Ammon's horn (tissue), 1 donor: ENCODE measurements around the gene GSG1.

Source experiments
- DNase-seq: peaks from one replicate; pipeline ENCODE4 v3.0.0-alpha.2; 2016; ENCODE audit warnings: low spot score

GSG1 gene

DNA sequence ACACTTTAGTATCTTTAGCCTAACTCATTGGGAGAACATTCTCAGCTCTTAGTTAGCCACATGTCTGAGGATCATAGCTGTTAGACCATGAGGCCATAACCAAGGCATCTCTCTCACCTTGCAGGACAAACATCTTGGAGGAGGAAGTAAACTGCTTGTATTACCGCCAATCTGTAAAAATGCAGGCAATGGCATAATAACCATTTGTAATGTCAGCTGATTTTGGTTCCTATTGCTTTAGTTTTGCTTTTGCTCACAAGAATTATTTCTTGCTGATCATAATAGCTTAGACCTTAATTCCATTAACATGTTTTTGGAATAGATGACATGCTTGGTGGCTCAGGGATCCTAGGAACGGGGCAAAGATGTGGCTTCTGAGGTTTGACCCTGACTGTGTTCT, 16.4 kb upstream of the GSG1 start:
- DNase-seq: no peak

DNA sequence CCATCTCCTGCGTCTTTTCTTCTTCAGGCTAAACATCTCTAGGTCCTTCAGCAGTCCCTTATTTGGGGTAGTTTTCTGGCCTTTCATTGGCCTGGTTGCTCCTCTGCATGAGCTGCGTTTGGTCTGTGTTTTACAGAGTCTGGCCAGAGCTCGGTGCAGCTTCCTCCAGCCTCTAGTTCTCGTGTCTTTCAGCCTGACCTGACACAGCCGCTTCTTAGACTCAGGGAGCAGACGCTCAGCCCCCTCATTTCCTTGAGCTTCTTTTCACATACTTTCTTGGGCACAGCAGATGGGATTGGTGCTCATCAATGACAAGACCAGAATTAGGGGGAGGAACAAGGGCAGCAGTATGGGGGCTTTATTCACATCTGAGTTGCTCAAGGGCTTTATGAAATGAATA, 13.6 kb upstream of the GSG1 start:
- DNase-seq: no peak

DNA sequence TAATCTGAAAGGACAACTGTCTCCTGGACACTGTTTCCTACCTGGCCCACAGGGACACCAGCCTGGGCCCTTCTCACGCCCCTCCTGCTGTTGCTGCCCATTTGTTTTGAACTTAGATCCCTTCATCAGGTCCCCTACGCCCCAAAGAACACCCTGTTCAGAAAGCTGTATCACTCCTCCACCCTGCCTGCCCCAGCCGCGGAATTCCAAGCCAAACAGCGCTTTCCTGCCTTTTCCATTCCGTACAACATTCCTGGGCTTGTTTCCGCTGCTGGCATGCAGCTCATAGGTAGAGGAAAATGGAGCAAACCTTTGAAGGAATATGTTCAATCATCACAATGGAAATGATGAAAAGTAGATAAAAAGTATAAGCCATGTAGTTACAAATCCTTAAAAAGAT, 12.8 kb upstream of the GSG1 start:
- no peak for DNase-seq

DNA sequence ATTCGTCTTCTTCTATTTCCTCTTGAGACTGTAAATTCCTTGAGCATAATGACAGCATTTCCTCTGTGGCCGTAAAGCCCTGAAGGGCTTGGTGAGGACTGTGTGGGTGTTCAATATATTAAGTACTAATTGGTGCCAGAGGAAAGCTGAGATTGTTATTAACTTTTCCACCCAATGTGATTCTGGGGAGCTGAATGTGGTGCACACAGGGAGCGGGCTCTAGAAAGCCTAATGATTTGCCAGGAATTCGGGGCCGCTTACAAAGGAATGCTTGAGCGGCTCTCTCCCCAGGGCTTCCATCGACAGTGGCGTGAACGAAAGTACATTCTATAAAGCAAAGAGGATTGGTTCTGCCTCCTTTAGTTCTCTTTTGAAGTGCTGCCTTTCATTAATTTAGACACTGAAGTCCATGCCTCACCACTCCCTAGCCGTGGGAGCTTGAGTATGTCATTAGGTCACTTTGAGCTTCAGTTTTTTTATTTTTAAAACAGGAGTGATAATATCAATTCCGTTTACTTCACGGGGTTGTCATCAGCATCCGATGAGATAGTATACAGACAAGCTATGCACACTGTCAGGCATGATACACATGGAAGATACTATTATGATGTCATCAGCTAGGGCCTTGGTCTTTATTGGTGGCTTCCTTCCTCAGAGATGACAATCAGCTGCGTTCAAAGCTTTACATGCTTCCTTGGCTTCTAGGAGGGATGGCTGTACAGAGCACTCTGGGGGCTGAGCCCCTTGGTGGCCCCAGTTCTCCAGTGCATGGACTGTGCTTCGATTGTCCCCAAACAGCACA, 11.0 kb upstream of the GSG1 start:
- no peak for DNase-seq

DNA sequence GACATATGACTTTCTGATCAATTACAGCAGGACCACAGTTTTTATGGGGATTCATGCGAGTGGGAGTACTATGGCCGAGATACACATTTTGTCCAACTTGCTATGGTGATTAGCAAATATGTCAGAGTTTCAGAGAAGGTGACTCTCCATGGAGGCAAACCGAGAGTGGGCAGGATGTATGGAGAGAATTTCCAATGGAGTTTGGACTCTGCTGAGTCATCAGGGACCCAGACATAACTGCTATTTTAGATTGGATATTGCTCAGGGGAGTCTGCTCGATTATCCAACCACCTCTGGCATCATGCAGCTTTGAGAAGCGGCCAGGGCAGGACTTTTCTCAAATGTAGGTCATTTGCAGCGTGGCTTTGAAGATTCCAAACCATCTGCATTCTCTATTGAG, 9.5 kb upstream of the GSG1 start:
- no peak for DNase-seq

DNA sequence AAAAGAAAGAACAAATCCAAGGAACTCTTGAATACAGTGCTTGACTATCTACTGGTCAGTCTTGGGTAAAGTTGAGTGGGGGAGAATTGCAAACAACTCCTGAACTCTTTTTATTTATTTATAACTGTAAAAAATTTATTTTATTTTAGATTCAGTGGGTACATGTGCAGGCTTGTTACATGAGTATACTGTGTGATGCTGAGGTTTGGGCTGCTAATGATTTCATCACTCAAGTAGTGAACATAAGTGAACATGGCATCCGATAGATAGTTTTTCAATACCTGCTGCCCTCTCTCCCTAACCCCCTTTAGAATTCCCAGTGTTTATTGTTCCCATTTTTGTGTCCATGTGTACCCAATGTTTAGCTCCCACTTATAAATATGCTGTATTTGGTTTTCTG, 3.2 kb upstream of the GSG1 start:
- DNase-seq: no peak

DNA sequence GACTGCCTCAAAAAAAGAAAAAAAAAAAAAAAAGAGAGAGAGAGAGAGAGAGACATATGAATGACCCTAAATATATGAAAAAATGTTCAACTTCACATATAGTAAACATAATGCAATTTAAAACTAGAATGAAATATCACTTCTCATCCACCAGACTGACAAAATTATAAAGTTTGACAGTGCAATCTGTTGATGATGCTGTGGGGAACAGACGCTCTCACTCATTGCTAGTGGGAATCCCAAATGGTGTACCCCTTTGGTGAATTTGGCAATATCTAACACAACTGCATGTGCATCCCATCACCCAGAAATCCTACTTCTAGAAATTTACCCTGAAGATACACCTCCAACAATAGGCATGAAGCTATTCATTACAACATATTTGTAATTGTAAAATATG, 2.3 kb upstream of the GSG1 start:
- DNase-seq: no peak

DNA sequence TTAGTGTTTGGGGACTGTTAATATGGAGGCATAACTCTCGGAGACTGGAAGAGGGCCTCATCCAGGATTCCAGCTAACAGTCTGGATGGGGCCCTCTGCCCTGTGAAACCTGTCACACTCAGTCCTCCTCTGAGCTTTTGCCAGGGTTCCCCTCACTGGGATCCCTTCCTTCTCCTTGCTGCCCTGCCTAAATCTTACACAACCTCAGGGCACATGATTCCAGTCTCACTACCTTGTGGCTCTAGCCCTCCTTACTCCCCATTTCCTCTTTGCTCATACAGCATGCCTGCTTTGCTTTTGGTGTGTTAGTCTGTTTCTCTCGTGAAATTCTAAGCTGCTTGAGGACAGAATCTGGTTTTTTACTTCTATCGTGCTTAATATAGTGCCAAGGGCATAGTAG, 942 bp upstream of the GSG1 start:
- DNase-seq: peak; percentile 32

DNA sequence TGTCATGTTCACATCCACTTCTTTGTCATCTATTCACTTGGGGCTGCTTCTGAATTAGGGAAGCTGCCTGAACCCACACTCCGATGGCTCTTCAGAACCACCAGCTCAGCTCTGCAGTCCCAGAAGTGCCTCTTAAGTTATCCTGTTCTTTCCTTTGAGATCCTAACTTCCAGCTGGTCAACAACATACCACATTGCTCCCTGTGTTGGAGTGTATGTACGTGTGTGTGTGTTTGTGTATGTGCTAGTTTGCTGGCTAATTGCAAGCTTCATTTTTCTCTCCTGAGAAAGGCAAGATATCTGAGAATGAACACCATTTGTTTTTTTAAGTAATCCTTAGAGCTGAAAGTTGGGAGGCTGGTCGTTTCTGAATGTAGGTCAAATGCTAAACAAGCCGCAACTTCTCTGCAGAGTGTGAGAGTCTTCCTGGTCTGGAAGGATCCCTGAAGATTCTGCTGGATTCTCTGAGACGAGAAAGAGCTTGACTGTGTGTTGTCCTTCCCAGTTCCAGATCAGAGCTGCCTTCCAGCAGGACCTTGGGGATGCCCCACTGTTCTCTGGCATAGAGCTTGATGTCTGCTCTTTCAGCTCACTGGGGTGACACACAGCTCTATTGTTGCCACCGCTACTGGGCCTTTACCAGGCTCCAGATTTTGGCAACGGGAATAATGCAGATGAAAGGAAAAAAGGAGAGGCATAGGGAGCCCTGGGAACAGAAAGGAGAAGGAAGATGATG, 839 bp downstream of the GSG1 start:
- peak; percentile 79 for DNase-seq

DNA sequence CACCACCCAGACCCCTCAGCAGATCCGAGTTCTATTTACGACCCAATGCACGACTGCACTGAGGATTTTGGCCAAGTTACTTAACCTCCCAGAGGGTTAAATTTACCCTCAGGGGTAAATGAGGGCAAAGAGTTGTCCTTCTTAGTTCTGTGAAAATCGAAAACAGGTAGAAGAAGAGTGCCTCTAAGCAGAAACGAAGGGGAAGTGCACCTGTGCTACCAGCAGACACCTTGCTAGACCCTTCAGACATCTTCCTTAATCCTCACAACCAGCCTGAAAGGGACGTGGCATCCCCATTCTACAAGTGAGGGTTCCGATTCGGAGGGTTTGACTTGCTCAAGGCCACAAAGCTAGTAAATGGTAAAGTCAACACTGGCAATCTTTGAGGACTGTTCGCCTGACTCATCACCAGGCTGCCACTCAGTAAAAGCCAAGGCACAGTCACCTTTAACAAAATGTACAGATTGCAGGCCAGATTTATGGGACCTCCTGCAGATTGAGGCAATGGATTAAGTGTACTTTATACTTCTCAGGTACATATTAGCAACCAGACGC, 1.6 kb downstream of the GSG1 start:
- DNase-seq: peak; percentile 28

DNA sequence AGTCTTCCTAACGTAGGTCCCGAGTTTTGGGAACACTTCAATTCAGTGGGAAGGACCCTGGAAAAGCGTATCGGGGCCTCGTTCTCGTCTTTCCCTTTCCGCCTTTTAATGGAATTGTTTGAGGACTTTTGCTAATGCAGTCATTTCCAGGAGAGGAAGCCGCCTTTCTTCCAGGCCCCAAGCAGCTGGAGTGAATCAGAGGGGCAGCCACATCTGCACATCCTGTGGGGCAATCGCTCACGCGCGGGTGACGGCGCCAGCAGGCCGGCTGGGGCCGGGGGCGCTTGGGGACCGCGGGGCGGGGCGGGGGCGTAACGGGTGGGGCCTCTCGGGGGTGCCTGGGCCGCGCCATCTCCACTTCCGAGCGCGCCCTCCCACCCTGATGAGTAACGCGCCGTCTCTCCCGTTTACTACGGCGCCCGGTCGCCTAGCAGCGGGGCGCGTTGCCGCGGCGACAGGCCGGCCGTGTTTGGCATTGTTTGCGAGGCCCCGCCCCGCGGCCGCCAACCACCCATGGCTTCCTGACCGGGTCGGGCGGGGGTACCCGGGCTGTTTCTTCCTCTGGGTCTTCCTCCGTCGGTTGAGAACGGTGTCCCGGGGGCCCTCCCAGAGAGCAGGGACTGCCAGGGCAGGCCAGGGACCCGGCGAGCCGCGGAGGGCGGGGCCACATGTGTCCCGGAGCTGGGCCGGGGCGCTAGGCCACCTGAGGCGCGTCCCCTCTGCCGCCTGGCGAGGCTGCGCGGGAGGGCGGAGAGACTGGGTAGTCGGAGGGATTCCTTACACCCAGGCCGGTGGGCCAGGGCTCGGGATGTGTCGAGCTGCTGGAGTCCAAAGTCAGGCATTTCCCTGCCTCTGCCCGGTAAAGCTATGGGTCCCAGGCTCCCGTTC, 2.3 kb downstream of the GSG1 start:
- peak; percentile 89 for DNase-seq

DNA sequence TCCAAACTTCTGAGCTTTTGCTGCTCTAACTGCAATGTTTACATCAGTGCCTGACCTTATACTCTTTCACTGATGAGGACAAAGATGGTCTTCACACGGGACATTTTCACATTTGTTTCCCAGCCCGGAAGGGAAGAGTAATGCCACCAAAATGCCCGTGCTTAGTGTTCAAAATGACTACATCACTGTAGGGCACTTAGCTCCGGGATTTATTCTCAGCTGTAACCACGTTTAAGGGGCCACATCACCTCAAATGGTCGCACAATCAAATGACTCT, 2.9 kb downstream of the GSG1 start:
- DNase-seq: no peak

DNA sequence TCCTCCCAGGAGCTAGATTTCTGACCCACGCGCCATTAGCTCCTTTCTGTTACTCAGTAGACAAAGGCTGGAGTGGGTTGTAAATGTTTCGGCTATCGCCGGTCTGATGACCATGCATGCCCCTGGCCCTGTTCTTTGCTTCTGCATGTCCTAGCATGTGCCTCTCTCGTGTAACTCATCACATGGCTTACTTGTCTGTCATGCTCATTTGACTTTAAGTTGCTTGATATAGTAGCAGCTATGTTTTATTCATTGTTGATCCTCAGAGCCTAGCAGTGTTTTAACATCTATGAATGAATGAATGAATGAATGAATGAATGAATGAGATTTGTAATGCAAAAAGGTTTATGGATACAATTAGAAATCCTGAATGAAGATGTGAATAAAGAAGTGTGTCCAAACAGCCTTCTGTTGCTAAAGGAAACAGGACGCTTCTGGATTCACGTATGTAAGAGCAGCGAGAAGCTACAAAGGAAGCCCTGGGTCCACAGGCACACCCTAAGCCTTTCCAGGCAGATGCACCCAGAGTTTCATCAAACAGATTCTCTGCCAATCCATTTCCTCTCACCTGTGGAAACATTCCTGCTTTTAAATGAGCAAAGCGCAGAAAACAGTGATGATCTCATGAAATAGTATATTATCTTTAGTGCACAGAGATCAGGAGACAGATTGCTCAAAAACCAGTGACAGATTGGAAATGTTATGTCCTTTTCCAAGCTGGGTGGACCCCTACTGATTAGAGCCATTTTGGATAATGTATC, 3.4 kb downstream of the GSG1 start:
- no peak for DNase-seq

DNA sequence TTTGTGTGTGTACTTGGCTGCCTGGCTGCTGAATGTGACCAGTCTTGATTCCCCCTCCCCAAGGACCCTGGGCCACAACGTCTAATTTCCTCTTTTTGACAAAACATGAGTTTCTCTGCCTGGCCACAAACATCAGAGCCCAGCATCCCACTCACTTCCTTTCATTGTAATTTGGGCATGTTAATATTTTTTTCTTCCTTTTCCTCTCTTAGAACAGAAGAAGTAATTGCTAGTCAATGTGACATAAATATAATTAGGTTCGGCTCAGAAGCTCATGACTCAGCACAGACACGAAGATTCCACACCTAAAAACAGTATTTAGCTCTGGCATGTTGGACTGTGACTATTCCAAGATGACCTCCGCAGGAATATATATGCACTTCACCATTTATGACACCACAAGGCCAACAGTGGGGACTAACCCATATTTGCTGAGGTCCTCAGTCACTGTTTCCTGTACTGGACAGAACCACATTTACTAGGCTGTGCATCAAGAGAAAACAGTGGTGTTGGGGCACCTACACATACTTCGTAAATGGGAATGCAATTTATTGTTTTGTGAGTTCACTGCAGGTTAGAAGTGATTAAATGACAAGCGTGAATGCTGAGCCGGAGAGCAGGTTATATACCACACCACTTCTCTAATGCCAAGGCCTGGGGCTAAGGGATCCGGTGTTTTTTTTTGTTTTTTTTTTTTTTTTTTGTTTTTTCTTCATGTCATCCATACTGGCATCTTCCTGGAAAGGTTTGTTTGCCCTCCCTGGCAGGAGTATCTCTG, 4.2 kb downstream of the GSG1 start:
- no peak for DNase-seq

DNA sequence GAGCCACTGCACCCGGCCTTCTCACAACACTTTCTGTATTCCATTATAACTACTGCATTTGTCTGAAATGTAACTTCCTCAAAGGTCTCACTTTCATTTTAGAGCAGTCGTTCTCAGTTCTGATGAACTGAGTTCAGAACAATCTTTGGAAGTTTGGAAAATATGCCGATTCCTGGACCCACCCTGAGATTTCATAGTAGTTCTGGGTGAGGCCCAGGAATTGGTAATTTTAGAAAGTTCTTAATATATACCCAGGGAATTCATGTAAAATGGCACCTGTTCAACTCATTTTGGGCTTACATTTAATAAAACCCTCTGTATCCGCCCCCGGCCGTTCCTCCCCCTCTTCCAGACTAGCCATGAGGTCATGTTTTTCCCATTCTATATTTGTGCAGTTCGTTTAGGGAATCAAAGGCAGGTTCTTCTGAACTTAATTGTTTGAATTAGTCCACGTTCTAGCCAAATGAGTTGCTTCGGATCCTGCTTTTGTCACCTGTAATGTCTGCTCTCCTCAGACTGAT, 5.9 kb downstream of the GSG1 start:
- no peak for DNase-seq

DNA sequence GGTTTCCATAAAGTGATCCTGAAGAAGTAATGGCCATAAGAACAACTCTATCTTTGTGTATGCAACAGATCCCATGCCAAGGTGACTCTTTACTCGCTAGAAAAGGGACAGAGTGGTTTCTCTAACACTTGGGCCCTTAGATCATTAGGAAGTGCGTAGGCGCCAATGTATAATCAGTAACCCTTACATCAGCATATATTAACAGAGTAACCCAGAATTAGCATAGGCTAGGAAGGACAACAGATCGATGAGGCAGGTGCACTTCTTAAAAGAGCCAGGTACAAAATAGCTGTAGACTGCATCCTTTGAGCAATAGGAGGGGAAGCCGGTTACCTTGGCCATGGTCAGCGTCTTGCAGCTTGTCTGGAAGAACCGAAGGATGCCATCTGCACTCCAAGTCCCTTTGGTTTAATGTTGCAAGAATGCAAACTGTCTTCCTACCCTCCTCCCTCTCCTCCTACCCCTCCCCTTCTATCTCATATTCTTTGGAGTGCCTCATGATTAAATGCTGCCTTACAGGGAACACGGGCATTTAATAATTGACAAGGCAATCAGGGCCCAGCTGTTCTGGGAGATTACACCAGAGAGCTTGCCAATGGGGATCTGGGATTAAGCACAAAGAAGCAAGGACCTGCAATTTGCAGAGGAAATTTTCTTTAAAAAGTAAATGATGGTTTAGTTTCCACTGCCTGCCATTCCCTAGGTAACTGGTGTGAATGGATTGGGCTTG, 8.0 kb downstream of the GSG1 start:
- no peak for DNase-seq

DNA sequence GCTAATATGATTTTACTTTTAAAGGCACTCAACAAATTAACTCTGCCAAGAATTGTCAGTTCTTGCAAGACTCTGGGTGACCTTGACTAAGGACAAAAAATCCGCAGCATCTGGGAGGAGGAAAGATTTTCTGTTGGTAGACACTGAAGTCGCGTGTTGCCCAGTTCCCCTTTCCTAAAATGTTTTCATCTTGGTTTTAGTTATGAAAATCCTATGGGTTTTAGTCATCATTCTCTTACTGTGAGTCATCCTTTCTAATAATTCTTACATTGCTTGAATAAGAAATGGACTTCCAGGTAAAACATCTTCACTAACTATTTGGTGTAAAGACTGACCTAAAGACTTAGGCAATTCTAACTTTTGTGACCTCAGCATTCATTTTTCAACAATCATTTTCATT, 9.1 kb downstream of the GSG1 start:
- no peak for DNase-seq

DNA sequence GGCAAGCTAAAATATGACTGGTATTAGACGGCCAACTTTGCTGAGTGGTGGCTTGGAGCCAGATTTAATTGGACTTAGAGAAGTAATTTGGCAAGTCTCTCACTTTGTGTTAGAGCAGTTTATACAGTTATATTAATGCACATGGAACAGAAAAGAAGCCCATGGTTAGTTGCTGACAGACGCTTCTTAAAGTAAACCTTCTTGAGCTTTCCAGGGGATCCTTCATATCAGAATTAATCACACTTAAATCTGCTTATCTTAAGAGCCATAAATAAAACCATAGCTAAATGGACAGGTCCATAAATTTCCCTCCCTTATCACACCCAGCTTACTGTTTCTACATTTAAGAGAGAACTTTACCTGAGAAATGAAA, 9.6 kb downstream of the GSG1 start:
- DNase-seq: no peak

DNA sequence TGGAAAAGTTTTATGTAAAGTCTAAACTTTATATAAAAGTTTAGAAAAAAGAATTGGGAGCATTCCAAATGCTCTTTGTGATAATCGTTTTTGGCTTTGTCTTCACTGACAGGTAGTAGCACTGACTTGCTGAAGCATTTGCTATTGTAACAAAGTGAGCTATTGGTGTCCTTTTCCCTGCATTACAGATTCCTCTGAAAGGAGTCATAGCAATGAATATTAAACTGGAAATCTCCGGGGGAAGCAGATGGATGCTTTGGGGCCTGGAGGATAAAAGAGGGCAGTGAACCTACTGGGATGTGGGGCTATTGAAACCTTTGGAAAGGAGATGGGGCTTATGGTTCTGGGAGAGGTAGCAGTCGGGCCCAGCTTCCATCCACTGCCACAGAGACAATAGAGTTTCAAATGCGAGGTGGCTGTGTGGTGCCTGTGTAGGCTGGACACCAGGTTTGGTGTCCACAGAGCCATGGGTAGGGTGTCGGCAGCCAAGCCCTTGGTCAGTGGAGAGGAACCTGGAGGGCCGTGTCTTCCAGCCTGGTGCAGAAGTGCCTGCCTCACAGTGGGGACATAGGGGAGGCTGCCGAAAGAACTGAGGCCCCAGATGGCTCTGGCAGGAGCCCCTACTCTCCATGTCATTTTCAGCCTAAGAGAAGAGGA, 10.1 kb downstream of the GSG1 start:
- DNase-seq: no peak

DNA sequence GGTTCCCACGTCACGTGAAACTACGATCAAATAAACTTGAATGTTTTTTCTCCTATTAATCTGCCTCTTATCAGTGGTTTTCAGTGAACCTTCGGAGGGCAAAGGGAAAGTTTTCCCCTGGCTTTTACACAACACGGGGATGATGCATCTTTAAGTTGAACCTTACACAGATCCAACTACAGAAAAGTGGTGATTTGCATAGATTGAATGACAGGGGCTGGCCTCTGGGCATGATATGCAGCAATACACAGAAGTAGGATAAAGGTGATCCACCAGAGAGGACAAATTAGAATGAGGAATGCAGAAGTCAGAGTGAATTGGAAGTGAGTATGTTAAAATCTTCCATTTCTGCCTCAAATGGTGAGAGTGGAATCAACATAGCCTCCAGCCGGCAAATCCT, 11.6 kb downstream of the GSG1 start:
- DNase-seq: no peak
